AG08396 (cell line): ENCODE measurements around the gene DGKG.

Experiments
- DNase-seq: peaks from one replicate; pipeline ENCODE4 v3.0.0; 2012; ENCODE audit warnings: low spot score, mixed read lengths

DGKG gene

GRCh38 chr3:186109897-186110803 is 251.9 kb downstream of the DGKG start:
- DNase-seq = peak; percentile 51

- peak; percentile 99 for DNase-seq
Observed at GRCh38 chr3:186108941-186109865, 252.8 kb downstream of the DGKG start, which contains the start of gene ETV5. Gene ETV5 (minus strand): TSS chr3:186109089. CDS start chr3:186105868, 3,221 bp downstream.

- DNase-seq = peak; percentile 80
Observed at GRCh38 chr3:186108106-186108940, 253.7 kb downstream of the DGKG start.

- DNase-seq = peak; percentile 60
Observed at GRCh38 chr3:186107215-186108105, 254.6 kb downstream of the DGKG start.

GRCh38 chr3:186105543-186105942 is 256.5 kb downstream of the DGKG start:
- DNase-seq = no peak

- DNase-seq = no peak
Observed at GRCh38 chr3:186102687-186103086, 259.3 kb downstream of the DGKG start.

GRCh38 chr3:186100398-186100797 is 261.6 kb downstream of the DGKG start:
- no peak for DNase-seq

- DNase-seq = peak; percentile 71
Observed at GRCh38 chr3:186099178-186099577, 262.9 kb downstream of the DGKG start.

GRCh38 chr3:186098740-186099139 is 263.3 kb downstream of the DGKG start:
- DNase-seq = no peak

GRCh38 chr3:186097663-186098451 is 264.2 kb downstream of the DGKG start:
- peak; percentile 80 for DNase-seq

GRCh38 chr3:186097317-186097662 is 264.7 kb downstream of the DGKG start:
- no peak for DNase-seq
